GM18508 (cell line): Measurements from ENCODE around the gene PDIA4.
"Not testable (repeated sequence)": the region's sequence is repeated elsewhere in the genome, so short reads cannot be mapped to it uniquely, and the experiment has no call there.

Experiments
- ATAC-seq: cut with Tn5 transposase; IDR thresholded peaks from one replicate; pipeline ENCODE4 v1.9.1; 2021; ENCODE audit warnings: moderate number of reproducible peaks; ENCODE audit not compliant: insufficient read depth, unreplicated experiment

The PDIA4 gene

GRCh38 chr7:149004405-149005370 is 23.6 kb downstream of the PDIA4 start:
- ATAC-seq, result no peak

- no peak for ATAC-seq
Measured at GRCh38 chr7:149003560-149004305, 24.6 kb downstream of the PDIA4 start.

GRCh38 chr7:149003018-149003417 is 25.3 kb downstream of the PDIA4 start:
- no peak for ATAC-seq

- ATAC-seq, result no peak
Measured at GRCh38 chr7:149002604-149003003, 25.7 kb downstream of the PDIA4 start.

- no peak for ATAC-seq
Measured at GRCh38 chr7:149001427-149002068, 26.8 kb downstream of the PDIA4 start.

- no peak for ATAC-seq
Measured at GRCh38 chr7:149000961-149001360, 27.3 kb downstream of the PDIA4 start.

- ATAC-seq, result no peak
Measured at GRCh38 chr7:148999192-148999591, 29.1 kb downstream of the PDIA4 start.

- no peak for ATAC-seq
Measured at GRCh38 chr7:148997497-148997896, 30.8 kb downstream of the PDIA4 start.

GRCh38 chr7:148994576-148994975 is 33.7 kb downstream of the PDIA4 start:
- ATAC-seq, result no peak

- no peak for ATAC-seq
Measured at GRCh38 chr7:148993193-148993592, 35.1 kb downstream of the PDIA4 start.

- no peak for ATAC-seq
Measured at GRCh38 chr7:148991536-148991935, 36.8 kb downstream of the PDIA4 start.

GRCh38 chr7:148987751-148988512 is 40.4 kb downstream of the PDIA4 start:
- no peak for ATAC-seq

GRCh38 chr7:148987010-148987750 is 41.1 kb downstream of the PDIA4 start:
- peak; percentile 74 for ATAC-seq

GRCh38 chr7:148986742-148987009 is 41.6 kb downstream of the PDIA4 start:
- ATAC-seq, result no peak

GRCh38 chr7:148983200-148984146 is 44.8 kb downstream of the PDIA4 start:
- peak; percentile 34 for ATAC-seq

GRCh38 chr7:148982654-148983199 is 45.6 kb downstream of the PDIA4 start:
- ATAC-seq, result no peak

GRCh38 chr7:148979827-148980226 is 48.5 kb downstream of the PDIA4 start:
- ATAC-seq, result no peak

- ATAC-seq, result not testable (repeated sequence)
Measured at GRCh38 chr7:148979072-148979471, 49.2 kb downstream of the PDIA4 start.
